ENCODE measurements around the gene ATP11B. TPM values are rescaled to one million over a fixed set of nuclear protein-coding genes. Genes with fewer than 3 reads are reported as not detected.
A peak's percentile ranks its signal among the peaks of the same experiment; 100 is the strongest.

The ATP11B gene
- total RNA-seq, 2 experiments from 2014 or later = 55.6 to 87.9 TPM

GRCh38 chr3:182800508-182800907 is 7.2 kb downstream of the ATP11B start:
- Histone ChIP-seq H3K27ac (ENCODE audit: low read depth, low read length, poor library complexity, severe bottlenecking) (no peak overlapping the region), H3K4me3 (ENCODE audit: low read depth, low read length, poor library complexity, severe bottlenecking) (no peak overlapping the region), H3K4me1 (ENCODE audit: insufficient read depth, low read length, poor library complexity, severe bottlenecking) (peaks cover 17% of the 10 kb centered on the region), H4K20me1 (ENCODE audit: insufficient read depth, low read length) (peaks cover 19% of the 10 kb centered on the region; the same call in 1 of the 2 replicates), H3K9me2 (ENCODE audit: insufficient read depth, low read length) (no peaks in the 10 kb centered on the region), H3K36me3 (ENCODE audit: insufficient read depth, low read length) (0 out of 2 replicates have a peak, but pooled peaks cover 4% of the 10 kb centered on the region), H3K9me3 (ENCODE audit: low read length) (peaks cover 4% of the 10 kb centered on the region; the same call in 1 of the 2 replicates), H2AFZ (ENCODE audit: low read length) (no peak overlapping the region), H3K4me2 (ENCODE audit: low read length) (no peak overlapping the region), H3K79me2 (ENCODE audit: insufficient read depth, low read depth, low read length) (peaks cover 98% of the 10 kb centered on the region)
- ChIA-PET POLR2A (interaction anchor here (0.6 to 2.0 kb wide), 2 partner anchors 15 to 281 kb away, joined by 3 to 8 read pairs; no protein-coding TSS in a partner anchor), CTCF (ENCODE audit: unreplicated experiment) (no interaction called here)
- intact Hi-C loops (cut with micrococcal nuclease; ENCODE audit: unreplicated experiment) = no loop called here
- TF ChIP-seq, protein P1, sequence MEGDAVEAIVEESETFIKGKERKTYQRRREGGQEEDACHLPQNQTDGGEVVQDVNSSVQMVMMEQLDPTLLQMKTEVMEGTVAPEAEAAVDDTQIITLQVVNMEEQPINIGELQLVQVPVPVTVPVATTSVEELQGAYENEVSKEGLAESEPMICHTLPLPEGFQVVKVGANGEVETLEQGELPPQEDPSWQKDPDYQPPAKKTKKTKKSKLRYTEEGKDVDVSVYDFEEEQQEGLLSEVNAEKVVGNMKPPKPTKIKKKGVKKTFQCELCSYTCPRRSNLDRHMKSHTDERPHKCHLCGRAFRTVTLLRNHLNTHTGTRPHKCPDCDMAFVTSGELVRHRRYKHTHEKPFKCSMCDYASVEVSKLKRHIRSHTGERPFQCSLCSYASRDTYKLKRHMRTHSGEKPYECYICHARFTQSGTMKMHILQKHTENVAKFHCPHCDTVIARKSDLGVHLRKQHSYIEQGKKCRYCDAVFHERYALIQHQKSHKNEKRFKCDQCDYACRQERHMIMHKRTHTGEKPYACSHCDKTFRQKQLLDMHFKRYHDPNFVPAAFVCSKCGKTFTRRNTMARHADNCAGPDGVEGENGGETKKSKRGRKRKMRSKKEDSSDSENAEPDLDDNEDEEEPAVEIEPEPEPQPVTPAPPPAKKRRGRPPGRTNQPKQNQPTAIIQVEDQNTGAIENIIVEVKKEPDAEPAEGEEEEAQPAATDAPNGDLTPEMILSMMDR (conservative IDR thresholded peaks at IDR 0.05; ENCODE audit: low read length) = no peak
- TF ChIP-seq EZH2phosphoT487 (IDR thresholded peaks at IDR 0.05; ENCODE audit: borderline replicate concordance, low read depth, low read length) = no peak
- DNase-seq (ENCODE audit: low spot score) = no peak
- no TSS peak for BruUV-seq (replicated peaks)

- no peak overlapping the region for H3K4me3 ChIP-seq (ENCODE audit: low read depth, low read length, poor library complexity, severe bottlenecking)
- H3K27ac ChIP-seq (ENCODE audit: low read depth, low read length, poor library complexity, severe bottlenecking) = no peak overlapping the region
- 0 out of 2 replicates have a peak overlapping the region, but pooled peaks have one; percentile 18 for H3K4me2 ChIP-seq (ENCODE audit: low read length)
- POLR2A ChIA-PET = interaction anchor here (0.6 to 0.8 kb wide), 2 partner anchors 101 to 152 kb away, joined by 4 read pairs; no protein-coding TSS in a partner anchor
- H4K20me1 ChIP-seq (ENCODE audit: insufficient read depth, low read length) = peaks cover 18% of the 10 kb centered on the region
- H3K9me2 ChIP-seq (ENCODE audit: insufficient read depth, low read length) = no peaks in the 10 kb centered on the region
- no TSS peak for BruUV-seq (replicated peaks)
- no peak overlapping the region for H2AFZ ChIP-seq (ENCODE audit: low read length)
- H3K36me3 ChIP-seq (ENCODE audit: insufficient read depth, low read length) = no peaks in the 10 kb centered on the region
- peaks cover 98% of the 10 kb centered on the region for H3K79me2 ChIP-seq (ENCODE audit: insufficient read depth, low read depth, low read length)
- intact Hi-C loops (cut with micrococcal nuclease; ENCODE audit: unreplicated experiment) = no loop called here
- no peaks in the 10 kb centered on the region for H3K9me3 ChIP-seq (ENCODE audit: low read length)
- TF ChIP-seq, protein P1 (conservative IDR thresholded peaks at IDR 0.05; ENCODE audit: low read length) = no peak
- TF ChIP-seq EZH2phosphoT487 (IDR thresholded peaks at IDR 0.05; ENCODE audit: borderline replicate concordance, low read depth, low read length) = no peak
- DNase-seq (ENCODE audit: low spot score) = no peak
- CTCF ChIA-PET (ENCODE audit: unreplicated experiment) = no interaction called here
- peaks cover 8% of the 10 kb centered on the region for H3K4me1 ChIP-seq (ENCODE audit: insufficient read depth, low read length, poor library complexity, severe bottlenecking)
These were observed 9.4 kb downstream of the ATP11B start for GRCh38 chr3:182802413-182803390.

All from OCI-LY7 (cell line).